Activated naive CD8-positive, alpha-beta T cell treated with anti-CD3 and anti-CD28 coated beads, Interleukin-2, amount 50 U/mL, for 24 hours (primary cell): ENCODE data around the gene MATCAP1.

Experiments used
- ATAC-seq: fragments of 150-1000 bp; cut with Tn5 transposase; one replicate; pipeline ENCODE4 v1.10.0; 2021
- DNase-seq: peaks from one replicate; pipeline ENCODE4 v3.0.0; 2021
- H3K27ac Mint-ChIP-seq: one replicate; pipeline ENCODE4 v1.8.0; 2021; ENCODE audit warnings: mild to moderate bottlenecking, mixed read lengths
- H3K27me3 Mint-ChIP-seq: one replicate; pipeline ENCODE4 v1.8.0; 2021; ENCODE audit warnings: mixed read lengths
- H3K36me3 Mint-ChIP-seq: one replicate; pipeline ENCODE4 v1.8.0; 2021; ENCODE audit warnings: low read depth, mixed read lengths
- H3K4me1 Mint-ChIP-seq: one replicate; pipeline ENCODE4 v1.8.0; 2021; ENCODE audit warnings: mixed read lengths
- H3K4me3 Mint-ChIP-seq: one replicate; pipeline ENCODE4 v1.8.0; 2021; ENCODE audit warnings: mild to moderate bottlenecking, moderate library complexity, mixed read lengths
- H3K9me3 Mint-ChIP-seq: one replicate; pipeline ENCODE4 v1.8.0; 2021; ENCODE audit warnings: mixed read lengths

The MATCAP1 gene

DNA sequence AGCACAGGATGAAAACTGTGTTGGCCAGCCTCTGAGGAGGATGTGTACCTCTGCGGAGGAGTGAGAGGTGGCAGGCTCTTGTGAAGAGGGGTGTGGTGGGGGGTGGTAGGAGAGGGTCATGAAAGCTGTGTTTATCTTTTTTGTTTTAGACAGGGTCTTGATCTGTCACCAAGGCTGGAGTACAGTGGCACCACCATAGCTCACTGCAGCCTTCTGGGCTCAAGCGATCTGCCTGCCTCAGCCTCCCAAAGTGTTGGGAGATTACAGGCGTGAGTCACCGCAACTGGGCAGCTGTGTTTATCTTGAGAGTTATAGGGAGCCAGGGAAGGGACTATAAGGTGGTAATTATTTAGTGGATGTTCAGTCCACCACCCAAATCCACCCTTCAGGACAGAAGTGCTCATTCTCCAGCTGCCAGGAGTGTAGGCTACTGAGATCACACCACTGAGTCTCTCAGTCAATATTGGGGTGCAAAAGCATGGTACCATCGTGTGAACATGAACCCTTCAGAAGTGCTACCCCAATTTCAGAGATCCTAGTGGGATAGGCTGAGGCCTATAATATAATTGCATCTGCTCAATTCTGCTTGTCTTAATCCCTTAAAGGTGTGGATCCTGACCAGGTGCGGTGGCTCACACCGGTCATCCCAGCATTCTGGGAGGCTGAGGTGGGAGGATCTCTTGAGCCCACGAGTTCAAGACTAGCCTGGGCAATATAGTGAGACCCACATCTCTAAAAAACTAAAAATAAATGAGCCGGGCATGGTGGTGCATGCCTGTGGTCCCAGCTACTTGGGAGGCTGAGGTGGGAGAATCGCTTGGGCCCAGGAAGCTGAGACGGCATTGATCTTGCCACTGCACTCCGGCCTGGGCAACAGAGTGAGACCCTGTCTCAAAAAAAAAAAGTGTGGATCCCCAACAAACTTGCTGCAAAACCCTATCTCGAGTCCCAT, 7.0 kb upstream of the MATCAP1 start:
- peak overlapping the region; percentile 90 for H3K4me3 Mint-ChIP-seq
- H3K9me3 Mint-ChIP-seq: no peaks in the 10 kb centered on the region
- no peak for DNase-seq
- peak overlapping the region; percentile 79 for H3K27ac Mint-ChIP-seq
- H3K4me1 Mint-ChIP-seq: peaks cover 31% of the 10 kb centered on the region
- H3K36me3 Mint-ChIP-seq: peaks cover 27% of the 10 kb centered on the region
- ATAC-seq: no peak
- H3K27me3 Mint-ChIP-seq: peaks cover under 1% of the 10 kb centered on the region

DNA sequence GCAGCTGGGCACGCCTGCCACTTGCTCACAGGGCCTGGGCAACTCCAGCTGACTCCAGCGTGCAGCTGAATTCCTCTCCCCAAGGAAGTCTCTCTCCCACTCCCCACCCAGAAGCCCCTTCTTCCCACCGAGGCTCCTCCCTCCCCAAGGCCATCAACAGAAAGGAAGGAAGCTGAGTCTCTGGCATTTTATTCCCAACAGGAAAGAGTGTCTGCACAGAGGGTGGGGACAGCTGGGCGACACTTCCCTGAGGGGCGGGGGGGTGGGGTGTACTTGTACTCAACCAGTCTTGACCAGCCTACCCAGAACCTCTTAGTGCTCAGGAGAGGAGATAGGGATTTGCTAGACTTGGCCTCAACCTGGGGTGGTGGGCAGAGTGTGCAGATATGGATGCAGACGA, 6.3 kb upstream of the MATCAP1 start, which contains the start of gene EXOC3L1:
TSS of gene EXOC3L1 (minus strand) at position 96 of the 400 bp plus-strand sequence. CDS start 460 bp downstream, outside the sequence.
- no peak for DNase-seq
- H3K4me1 Mint-ChIP-seq: peaks cover 37% of the 10 kb centered on the region
- no peak for ATAC-seq
- peaks cover 8% of the 10 kb centered on the region for H3K27me3 Mint-ChIP-seq
- H3K27ac Mint-ChIP-seq: no peak within 1 kb of the TSS
- peak within 1 kb of the TSS; percentile 90 for H3K4me3 Mint-ChIP-seq
- no peaks in the 10 kb centered on the region for H3K9me3 Mint-ChIP-seq
- H3K36me3 Mint-ChIP-seq: peaks cover 22% of the 10 kb centered on the region

DNA sequence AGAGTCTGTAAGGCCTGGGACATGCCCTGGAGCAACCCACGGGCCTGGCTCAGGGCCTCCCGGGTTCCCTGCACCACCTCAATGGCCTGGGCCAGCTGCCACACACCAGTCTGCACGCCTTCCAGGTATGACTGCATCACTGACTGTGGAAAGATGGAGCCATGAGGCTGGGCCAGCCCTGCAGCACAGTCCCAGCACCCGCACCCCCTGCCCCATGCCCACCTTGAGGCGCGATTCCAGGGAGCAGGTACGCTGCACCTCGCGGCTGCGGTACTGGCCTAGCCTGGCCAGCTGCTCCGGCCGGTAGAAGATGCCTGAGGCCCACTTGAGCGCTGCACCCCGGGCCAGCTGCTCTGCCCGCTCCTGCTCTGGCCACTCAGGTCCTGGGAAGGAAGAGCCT, 5.0 kb upstream of the MATCAP1 start:
- peaks cover 10% of the 10 kb centered on the region for H3K36me3 Mint-ChIP-seq
- peaks cover 35% of the 10 kb centered on the region for H3K4me1 Mint-ChIP-seq
- H3K9me3 Mint-ChIP-seq: no peaks in the 10 kb centered on the region
- no peak overlapping the region for H3K27ac Mint-ChIP-seq
- H3K27me3 Mint-ChIP-seq: peaks cover 9% of the 10 kb centered on the region
- ATAC-seq: no peak
- no peak overlapping the region for H3K4me3 Mint-ChIP-seq
- DNase-seq: no peak

DNA sequence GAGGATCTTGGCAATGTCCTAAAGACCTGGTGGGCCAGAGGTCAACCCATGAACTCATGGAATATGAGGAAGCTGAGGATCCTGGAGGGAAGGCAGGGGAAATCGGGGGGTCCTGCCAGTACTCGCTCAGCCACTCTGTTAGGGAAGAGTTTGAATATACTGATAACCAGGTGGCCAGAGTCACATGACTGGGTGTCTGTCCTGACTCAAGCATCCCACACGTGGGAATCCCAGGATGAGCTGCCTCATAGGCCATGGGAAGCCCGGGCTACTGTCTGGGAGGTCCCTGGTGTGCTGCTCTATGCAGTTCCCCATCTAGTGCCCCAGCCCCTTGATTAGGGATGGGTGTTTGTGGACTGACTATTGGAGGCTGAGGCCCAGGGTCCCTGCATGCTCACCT, 4.6 kb upstream of the MATCAP1 start:
- ATAC-seq: no peak
- H3K36me3 Mint-ChIP-seq: peaks cover 9% of the 10 kb centered on the region
- no peaks in the 10 kb centered on the region for H3K9me3 Mint-ChIP-seq
- H3K4me3 Mint-ChIP-seq: no peak overlapping the region
- peaks cover 9% of the 10 kb centered on the region for H3K27me3 Mint-ChIP-seq
- H3K4me1 Mint-ChIP-seq: peaks cover 31% of the 10 kb centered on the region
- DNase-seq: no peak
- peak overlapping the region; percentile 39 for H3K27ac Mint-ChIP-seq

DNA sequence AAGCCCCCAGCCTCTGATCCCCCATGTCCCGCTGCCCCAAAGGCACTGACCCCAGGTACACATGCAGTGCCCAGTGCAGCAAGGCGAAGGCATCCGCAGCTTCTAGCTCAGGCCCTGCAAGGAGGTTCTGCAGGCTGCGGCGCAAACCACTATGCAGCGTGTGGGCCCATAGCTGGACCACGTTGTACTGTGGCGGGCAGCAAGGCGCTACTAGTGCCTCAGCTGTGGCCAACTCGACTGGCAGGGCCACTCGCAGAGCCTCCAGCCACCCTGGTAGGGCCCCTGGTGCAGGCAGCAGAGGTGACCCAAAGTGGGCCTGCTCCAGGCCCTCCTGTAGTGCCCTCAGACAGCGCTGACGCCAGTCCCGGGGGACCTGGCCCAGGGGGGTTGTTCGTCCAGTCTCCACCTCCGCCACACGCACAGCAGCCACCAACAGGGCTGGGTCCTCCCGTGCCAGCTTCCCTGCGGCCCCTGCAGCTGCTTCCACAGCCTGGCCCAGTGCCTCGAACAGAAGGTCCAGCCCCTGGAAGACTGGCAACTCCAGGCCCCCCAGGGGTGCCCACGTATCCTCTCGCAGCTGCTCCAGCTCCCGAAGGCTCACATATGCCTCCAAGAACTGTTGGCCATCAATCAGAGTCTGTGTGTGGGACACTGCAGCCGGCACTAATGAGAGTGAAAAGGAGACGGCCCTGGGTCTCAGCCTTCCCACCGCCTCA, 3.6 kb upstream of the MATCAP1 start:
- Mint-ChIP-seq H3K36me3 (no peaks in the 10 kb centered on the region), H3K27me3 (peaks cover 9% of the 10 kb centered on the region), H3K4me1 (peaks cover 22% of the 10 kb centered on the region), H3K4me3 (no peak overlapping the region), H3K27ac (no peak overlapping the region), H3K9me3 (no peaks in the 10 kb centered on the region)
- DNase-seq (no peak), ATAC-seq (no peak)

DNA sequence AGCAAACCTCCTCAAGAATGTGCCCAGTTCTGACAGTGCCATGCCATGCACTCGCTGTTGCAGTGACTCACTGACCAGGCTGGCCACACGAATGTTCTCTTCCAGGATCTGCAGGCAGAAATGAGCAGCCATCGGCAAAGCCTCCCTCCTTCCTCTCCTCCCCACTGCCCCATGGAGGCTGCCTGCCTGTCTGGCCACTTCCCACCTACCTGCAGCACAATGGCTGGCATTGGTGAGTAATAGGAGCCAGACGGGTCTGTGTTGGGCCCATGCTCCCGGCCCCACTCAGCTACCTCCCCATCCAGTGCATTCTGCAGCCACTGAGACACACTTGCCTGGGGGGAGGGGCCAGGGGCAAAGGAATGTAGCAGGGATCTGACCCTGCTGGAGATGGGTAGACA, 2.8 kb upstream of the MATCAP1 start:
- no peak overlapping the region for H3K4me3 Mint-ChIP-seq
- no peak for ATAC-seq
- no peak overlapping the region for H3K27ac Mint-ChIP-seq
- peaks cover 9% of the 10 kb centered on the region for H3K27me3 Mint-ChIP-seq
- no peaks in the 10 kb centered on the region for H3K9me3 Mint-ChIP-seq
- peaks cover 19% of the 10 kb centered on the region for H3K4me1 Mint-ChIP-seq
- no peak for DNase-seq
- H3K36me3 Mint-ChIP-seq: no peaks in the 10 kb centered on the region

DNA sequence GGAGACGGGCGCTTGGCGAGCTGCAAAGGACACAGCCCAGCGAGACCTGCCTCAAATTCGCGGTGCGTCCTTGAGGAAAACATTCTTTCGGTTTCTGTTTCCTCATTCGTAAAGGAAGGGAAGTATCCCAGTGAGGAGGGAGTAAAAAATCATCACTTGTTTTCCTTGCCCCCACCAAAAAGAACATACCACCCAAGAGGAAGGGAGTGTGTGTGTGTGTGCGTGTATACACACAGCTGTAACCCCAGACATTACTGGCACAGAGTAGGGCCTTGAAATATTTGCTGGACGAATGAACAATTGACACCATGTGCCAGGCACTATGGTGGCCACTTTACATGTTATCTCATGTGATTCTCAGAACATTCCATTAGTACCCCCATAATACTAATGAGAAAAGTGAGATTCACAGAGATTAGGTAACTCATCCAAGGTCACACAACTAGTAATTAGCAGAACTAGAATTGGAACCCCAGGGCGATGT, 1.9 kb upstream of the MATCAP1 start:
- peaks cover 15% of the 10 kb centered on the region for H3K4me1 Mint-ChIP-seq
- peak overlapping the region; percentile 72 for H3K4me3 Mint-ChIP-seq
- DNase-seq (no peak), ATAC-seq (no peak)
- H3K27me3 Mint-ChIP-seq: peaks cover 9% of the 10 kb centered on the region
- H3K27ac Mint-ChIP-seq: no peak overlapping the region
- no peaks in the 10 kb centered on the region for H3K36me3 Mint-ChIP-seq
- no peaks in the 10 kb centered on the region for H3K9me3 Mint-ChIP-seq

DNA sequence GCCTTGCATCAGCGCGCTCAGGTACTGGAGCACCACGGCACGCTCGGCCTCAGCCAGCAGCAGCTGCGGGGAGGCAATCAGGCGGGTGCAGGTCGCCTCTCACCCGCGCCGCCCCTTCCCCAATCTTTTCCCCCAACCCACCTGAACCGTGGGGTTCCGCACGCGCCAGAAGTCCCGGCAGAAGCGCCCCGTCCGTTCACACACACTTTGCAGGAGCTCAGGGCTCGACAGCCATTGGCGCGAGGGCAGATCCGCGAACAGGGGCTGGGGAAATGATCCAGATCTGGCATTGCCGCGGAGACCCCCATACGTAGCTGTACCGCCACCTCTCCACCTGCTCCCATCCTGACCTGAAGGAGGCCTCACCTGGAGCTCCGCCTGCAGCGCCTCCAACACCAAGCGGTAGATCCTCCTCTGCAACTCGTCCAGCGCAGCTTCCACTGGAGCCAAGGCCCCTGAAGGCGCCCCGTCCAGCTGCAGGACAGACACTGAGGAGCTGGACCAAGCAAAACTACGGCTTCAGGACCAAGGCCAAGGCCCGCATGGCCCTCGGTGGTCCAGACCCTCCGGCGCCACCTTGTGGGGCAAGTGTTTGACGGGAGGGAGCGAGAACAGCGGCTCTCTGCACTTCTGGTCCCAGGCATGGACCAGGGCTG, 1.4 kb upstream of the MATCAP1 start:
- no peaks in the 10 kb centered on the region for H3K9me3 Mint-ChIP-seq
- H3K4me1 Mint-ChIP-seq: peaks cover 15% of the 10 kb centered on the region
- peak overlapping the region; percentile 72 for H3K4me3 Mint-ChIP-seq
- ATAC-seq: peak; percentile 34
- peaks cover 9% of the 10 kb centered on the region for H3K27me3 Mint-ChIP-seq
- H3K36me3 Mint-ChIP-seq: no peaks in the 10 kb centered on the region
- H3K27ac Mint-ChIP-seq: peak overlapping the region; percentile 54
- DNase-seq: peak; percentile 92

DNA sequence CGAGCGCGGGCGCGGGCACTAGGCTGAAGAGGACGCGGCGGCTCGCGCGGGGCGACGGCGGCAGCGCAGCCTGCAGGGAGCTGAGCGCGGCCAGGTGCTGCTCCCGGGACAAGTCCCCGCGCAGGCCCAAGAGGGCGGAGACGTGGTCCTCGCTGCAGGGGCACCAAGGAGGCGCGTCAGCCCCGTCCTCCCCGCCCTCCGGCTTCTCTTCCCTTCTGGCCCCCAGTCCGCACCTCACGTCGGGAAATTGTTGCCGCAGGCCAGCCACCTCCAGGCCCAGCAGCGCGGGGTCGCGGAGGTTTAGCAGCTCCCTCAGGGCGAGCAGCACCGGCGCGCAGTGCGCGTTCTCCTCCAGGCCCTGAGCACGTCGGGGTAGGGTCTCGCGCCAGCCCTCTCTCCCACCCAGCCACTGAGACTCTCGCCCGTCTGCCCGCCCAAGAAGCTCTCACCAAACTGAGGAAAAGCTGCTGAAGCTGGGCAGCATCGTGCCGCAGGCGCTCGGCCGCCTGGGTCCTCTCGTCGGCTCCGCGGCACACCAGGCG, 761 bp upstream of the MATCAP1 start:
- Mint-ChIP-seq H3K4me3 (peak overlapping the region; percentile 72), H3K4me1 (peaks cover 15% of the 10 kb centered on the region), H3K27me3 (peaks cover 12% of the 10 kb centered on the region), H3K36me3 (no peaks in the 10 kb centered on the region), H3K27ac (no peak overlapping the region), H3K9me3 (no peaks in the 10 kb centered on the region)
- DNase-seq (no peak), ATAC-seq (no peak)

DNA sequence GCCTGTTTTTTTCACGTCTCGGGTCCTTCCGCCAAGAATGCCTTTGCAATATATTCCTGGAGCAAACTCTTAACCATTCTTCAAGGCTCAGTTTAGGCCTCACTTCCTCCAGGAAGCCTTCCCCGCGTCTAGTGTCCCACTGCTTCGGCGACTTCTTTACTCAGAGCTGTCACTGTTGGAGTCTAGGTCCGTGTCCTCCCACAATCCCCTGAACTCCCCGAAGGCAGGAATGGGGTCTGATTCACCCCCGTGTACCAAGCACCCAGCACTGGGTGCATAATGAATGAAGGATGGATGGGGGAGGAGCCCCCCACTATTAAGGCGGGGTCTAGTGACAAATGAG, 508 bp downstream of the MATCAP1 start:
- no peaks in the 10 kb centered on the region for H3K9me3 Mint-ChIP-seq
- ATAC-seq: no peak
- H3K4me1 Mint-ChIP-seq: peaks cover 19% of the 10 kb centered on the region
- no peak overlapping the region for H3K27ac Mint-ChIP-seq
- H3K27me3 Mint-ChIP-seq: peaks cover 23% of the 10 kb centered on the region
- H3K36me3 Mint-ChIP-seq: no peaks in the 10 kb centered on the region
- no peak for DNase-seq
- no peak overlapping the region for H3K4me3 Mint-ChIP-seq

DNA sequence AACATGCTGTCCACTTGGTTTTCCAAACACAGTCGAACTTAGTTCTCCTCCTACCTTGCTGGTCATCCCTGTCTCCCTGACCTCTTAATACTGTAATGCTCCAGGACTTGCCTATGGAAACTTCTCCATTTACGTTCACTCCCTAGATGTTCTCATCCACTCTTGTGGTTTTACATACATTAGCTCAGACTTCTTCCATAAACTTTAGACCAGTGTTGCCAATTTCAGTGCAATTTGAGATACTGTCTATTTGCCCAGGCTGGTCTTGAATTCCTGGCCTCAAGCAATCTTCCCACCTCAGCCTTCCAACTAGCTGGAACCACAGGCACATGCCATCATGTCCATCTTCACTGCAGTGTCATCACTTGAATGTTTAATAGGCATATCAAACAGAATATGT, 1.5 kb downstream of the MATCAP1 start:
- H3K4me1 Mint-ChIP-seq: peaks cover 24% of the 10 kb centered on the region
- no peak overlapping the region for H3K27ac Mint-ChIP-seq
- no peaks in the 10 kb centered on the region for H3K9me3 Mint-ChIP-seq
- no peak for DNase-seq
- ATAC-seq: no peak
- H3K36me3 Mint-ChIP-seq: no peaks in the 10 kb centered on the region
- no peak overlapping the region for H3K4me3 Mint-ChIP-seq
- H3K27me3 Mint-ChIP-seq: peaks cover 28% of the 10 kb centered on the region

DNA sequence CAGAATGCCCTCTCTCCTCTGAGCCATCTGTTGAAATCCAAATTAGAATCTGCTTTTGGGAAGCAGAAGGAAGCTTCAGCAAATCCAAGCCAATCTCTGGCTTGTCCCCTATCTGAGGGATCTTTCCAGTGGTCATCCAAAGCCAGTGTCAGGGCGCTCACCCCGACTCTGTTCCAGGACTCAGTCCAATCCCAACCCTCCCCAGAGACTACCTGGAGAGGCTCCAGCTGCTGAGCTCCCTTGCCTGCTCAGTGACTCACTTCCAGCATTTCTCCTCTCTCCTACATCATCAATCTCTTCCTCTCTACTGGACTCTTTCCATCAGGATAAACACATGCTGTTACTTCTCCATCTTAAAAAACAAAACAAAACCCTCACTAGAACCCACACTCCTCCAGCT, 2.4 kb downstream of the MATCAP1 start:
- no peak for ATAC-seq
- Mint-ChIP-seq H3K9me3 (no peaks in the 10 kb centered on the region), H3K4me1 (peaks cover 27% of the 10 kb centered on the region), H3K4me3 (no peak overlapping the region), H3K36me3 (no peaks in the 10 kb centered on the region), H3K27ac (no peak overlapping the region), H3K27me3 (peaks cover 35% of the 10 kb centered on the region)
- DNase-seq: no peak

DNA sequence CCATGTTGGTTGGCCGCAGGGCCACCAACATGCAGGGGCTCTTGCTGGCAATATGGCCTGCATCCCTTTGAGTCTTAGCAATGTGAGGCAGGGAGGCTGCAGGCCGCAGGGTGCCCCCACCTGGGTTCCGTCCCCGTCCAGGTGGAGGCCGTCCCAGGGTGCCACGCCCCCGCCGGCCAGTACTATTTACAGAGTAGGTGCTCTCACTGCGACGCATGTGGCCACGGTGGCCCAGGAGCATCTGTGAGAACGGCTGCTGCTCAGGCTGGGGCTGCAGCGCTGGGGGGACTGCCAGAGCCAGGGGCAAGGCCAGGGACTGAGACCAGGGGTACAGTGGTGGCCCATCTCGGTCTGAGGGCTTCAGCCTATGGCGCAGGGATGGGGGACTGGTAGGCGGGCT, 3.6 kb downstream of the MATCAP1 start:
- Mint-ChIP-seq H3K36me3 (no peaks in the 10 kb centered on the region), H3K27me3 (peaks cover 40% of the 10 kb centered on the region), H3K9me3 (no peaks in the 10 kb centered on the region), H3K4me3 (no peak overlapping the region), H3K4me1 (peaks cover 20% of the 10 kb centered on the region), H3K27ac (no peak overlapping the region)
- DNase-seq (no peak), ATAC-seq (no peak)

DNA sequence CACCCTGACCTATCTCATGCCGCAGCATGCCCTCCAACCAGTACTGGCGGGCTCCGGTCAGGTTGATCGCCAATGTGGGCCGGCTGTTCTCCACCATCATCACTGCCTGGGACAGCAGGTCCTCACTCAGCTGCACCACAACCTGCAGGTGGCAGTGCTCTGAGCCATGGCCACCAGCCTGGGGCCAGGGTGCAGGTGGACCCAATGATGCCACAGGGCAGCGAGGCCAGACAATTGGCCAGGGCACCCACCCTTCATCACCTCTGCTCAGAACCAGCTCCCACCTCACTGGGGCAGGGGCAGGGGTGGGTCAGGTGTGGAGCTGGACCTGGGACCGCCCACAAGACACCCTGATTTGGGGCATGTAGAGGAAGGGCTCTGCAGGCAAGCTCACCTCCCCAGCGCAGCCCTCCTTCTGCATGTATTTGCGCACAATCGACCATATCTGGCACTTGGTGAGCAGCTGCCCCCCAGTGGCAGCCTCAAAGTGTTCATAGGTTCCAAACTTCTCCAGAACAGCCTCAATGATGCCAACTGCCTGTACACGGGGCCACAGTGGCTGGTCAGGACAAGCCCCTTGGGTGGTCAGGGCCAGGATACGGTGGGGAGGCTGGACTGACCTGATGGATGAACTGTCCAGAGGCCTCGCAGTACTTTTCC, 4.2 kb downstream of the MATCAP1 start:
- no peaks in the 10 kb centered on the region for H3K36me3 Mint-ChIP-seq
- H3K27ac Mint-ChIP-seq: no peak overlapping the region
- H3K27me3 Mint-ChIP-seq: peaks cover 38% of the 10 kb centered on the region
- H3K4me1 Mint-ChIP-seq: peaks cover 15% of the 10 kb centered on the region
- ATAC-seq (no peak), DNase-seq (no peak)
- H3K9me3 Mint-ChIP-seq: no peaks in the 10 kb centered on the region
- H3K4me3 Mint-ChIP-seq: no peak overlapping the region
